Activated CD4-positive, alpha-beta T cell treated with anti-CD3 and anti-CD28 coated beads, Interleukin-2, amount 10 ng/mL, durations not matched to agents 24 days and 14 days (primary cell): Measurements from ENCODE around the gene ZNF514. TPM values are rescaled to one million over a fixed set of nuclear protein-coding genes. Genes with fewer than 3 reads are reported as not detected.
"Not testable (repeated sequence)": the region's sequence is repeated elsewhere in the genome, so short reads cannot be mapped to it uniquely, and the experiment has no call there.

Experiments
- DNase-seq: peaks from one replicate; pipeline ENCODE4 v3.0.0; 2022
- H3K27ac Mint-ChIP-seq: one replicate; pipeline ENCODE4 v1.8.0; 2022; ENCODE audit warnings: mild to moderate bottlenecking, mixed read lengths
- H3K27me3 Mint-ChIP-seq: one replicate; pipeline ENCODE4 v1.8.0; 2022; ENCODE audit warnings: mixed read lengths
- H3K36me3 Mint-ChIP-seq: one replicate; pipeline ENCODE4 v1.8.0; 2022; ENCODE audit warnings: low read depth, mild to moderate bottlenecking, mixed read lengths
- H3K4me1 Mint-ChIP-seq: one replicate; pipeline ENCODE4 v1.8.0; 2021; ENCODE audit warnings: mixed read lengths
- H3K4me3 Mint-ChIP-seq: one replicate; pipeline ENCODE4 v1.8.0; 2022; ENCODE audit warnings: mild to moderate bottlenecking, moderate library complexity, mixed read lengths
- H3K9me3 Mint-ChIP-seq: one replicate; pipeline ENCODE4 v1.8.0; 2021; ENCODE audit warnings: mixed read lengths
- intact Hi-C: fragments of 100-400 bp; cut with micrococcal nuclease; formaldehyde crosslinking; loops from one replicate; pipeline ENCODE4 v1.15.1; 2023
- total RNA-seq: library from RNA; stranded (reverse); gene quantifications from 2 replicates; pipeline ENCODE4 v1.2.3, GENCODE V29; 2022

ZNF514 gene
- total RNA-seq, 1 donor from 2014 or later: 8.2 TPM

- DNase-seq: no peak
- intact Hi-C loops: no loop called here
- Mint-ChIP-seq H3K9me3 (no peaks in the 10 kb centered on the region), H3K27me3 (no peaks in the 10 kb centered on the region), H3K27ac (no peak overlapping the region), H3K4me3 (no peak overlapping the region), H3K36me3 (peaks cover 62% of the 10 kb centered on the region), H3K4me1 (peaks cover 8% of the 10 kb centered on the region)
Observed at GRCh38 chr2:95110395-95110794, 49.3 kb downstream of the ZNF514 start.

GRCh38 chr2:95109260-95109659 lies 50.4 kb downstream of the ZNF514 start:
- no peaks in the 10 kb centered on the region for H3K27me3 Mint-ChIP-seq
- intact Hi-C loops: no loop called here
- no peak overlapping the region for H3K27ac Mint-ChIP-seq
- no peak for DNase-seq
- no peaks in the 10 kb centered on the region for H3K9me3 Mint-ChIP-seq
- no peak overlapping the region for H3K4me3 Mint-ChIP-seq
- H3K36me3 Mint-ChIP-seq: peaks cover 61% of the 10 kb centered on the region
- H3K4me1 Mint-ChIP-seq: peaks cover 1% of the 10 kb centered on the region

DNA sequence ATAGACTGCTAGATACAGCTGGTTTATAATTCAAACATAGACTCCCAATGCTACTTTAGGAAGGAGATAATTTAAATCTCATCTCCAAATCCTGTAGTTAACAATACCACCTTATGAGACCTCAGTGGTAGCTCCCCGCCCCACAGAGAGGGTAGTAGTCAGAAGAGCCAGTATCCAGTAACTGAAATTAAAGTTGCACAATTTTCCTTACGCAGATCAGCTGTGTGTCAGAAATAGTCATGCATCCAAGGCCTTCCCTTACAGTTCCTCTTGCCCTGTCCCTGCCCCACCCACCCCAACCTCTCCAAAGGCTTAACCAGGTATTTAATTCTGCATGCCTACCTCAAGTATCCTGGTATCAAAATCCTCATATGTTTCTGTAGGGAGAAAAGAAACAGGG lies 53.6 kb downstream of the ZNF514 start:
- H3K27ac Mint-ChIP-seq: no peak overlapping the region
- no peak for DNase-seq
- peaks cover 68% of the 10 kb centered on the region for H3K36me3 Mint-ChIP-seq
- no peaks in the 10 kb centered on the region for H3K9me3 Mint-ChIP-seq
- H3K27me3 Mint-ChIP-seq: no peaks in the 10 kb centered on the region
- intact Hi-C loops: no loop called here
- no peak overlapping the region for H3K4me3 Mint-ChIP-seq
- H3K4me1 Mint-ChIP-seq: peaks cover 1% of the 10 kb centered on the region

- Mint-ChIP-seq H3K36me3 (peaks cover 68% of the 10 kb centered on the region), H3K27me3 (no peaks in the 10 kb centered on the region), H3K4me3 (no peak overlapping the region), H3K9me3 (no peaks in the 10 kb centered on the region), H3K4me1 (no peaks in the 10 kb centered on the region), H3K27ac (no peak overlapping the region)
- DNase-seq: no peak
- intact Hi-C loops: no loop called here
Observed at GRCh38 chr2:95104606-95105005, 55.0 kb downstream of the ZNF514 start.

- no peaks in the 10 kb centered on the region for H3K27me3 Mint-ChIP-seq
- H3K4me3 Mint-ChIP-seq: no peak overlapping the region
- H3K4me1 Mint-ChIP-seq: peaks cover 9% of the 10 kb centered on the region
- intact Hi-C loops: no loop called here
- H3K9me3 Mint-ChIP-seq: peaks cover 5% of the 10 kb centered on the region
- no peak overlapping the region for H3K27ac Mint-ChIP-seq
- H3K36me3 Mint-ChIP-seq: peaks cover 75% of the 10 kb centered on the region
- DNase-seq: no peak
Observed at GRCh38 chr2:95099910-95100309, 59.7 kb downstream of the ZNF514 start.

- H3K9me3 Mint-ChIP-seq, intact Hi-C loops, H3K4me3 Mint-ChIP-seq, DNase-seq, H3K27me3 Mint-ChIP-seq, H3K27ac Mint-ChIP-seq: not testable (repeated sequence)
- H3K36me3 Mint-ChIP-seq: peaks cover 83% of the 10 kb centered on the region
- peaks cover 13% of the 10 kb centered on the region for H3K4me1 Mint-ChIP-seq
Observed at GRCh38 chr2:95098273-95098672, 61.4 kb downstream of the ZNF514 start.

Other genes starting within 250 kb of the ZNF514 start
- gene MAL, start 134.1 kb downstream of the ZNF514 start, total RNA-seq: 166 and 167 TPM in 2 replicates
- 97.4 and 103 TPM in 2 replicates for gene MRPS5, start 38.0 kb downstream of the ZNF514 start, total RNA-seq
- gene ZNF2, start 6.0 kb upstream of the ZNF514 start, total RNA-seq: 4.4 and 5.4 TPM in 2 replicates
- gene ZNF892, start 47.7 kb upstream of the ZNF514 start, total RNA-seq: 4.7 and 5.5 TPM in 2 replicates
- gene PROM2, start 114.6 kb upstream of the ZNF514 start, total RNA-seq: 0.54 and 1.4 TPM in 2 replicates
- gene KCNIP3, start 137.5 kb upstream of the ZNF514 start, total RNA-seq: 0.28 TPM in 1 of 2 replicates, not detected in the other
- gene FAHD2A, start 242.9 kb upstream of the ZNF514 start, total RNA-seq: 35.8 and 36.0 TPM in 2 replicates